ENCODE data around the gene CXXC5.

Gene CXXC5

DNA sequence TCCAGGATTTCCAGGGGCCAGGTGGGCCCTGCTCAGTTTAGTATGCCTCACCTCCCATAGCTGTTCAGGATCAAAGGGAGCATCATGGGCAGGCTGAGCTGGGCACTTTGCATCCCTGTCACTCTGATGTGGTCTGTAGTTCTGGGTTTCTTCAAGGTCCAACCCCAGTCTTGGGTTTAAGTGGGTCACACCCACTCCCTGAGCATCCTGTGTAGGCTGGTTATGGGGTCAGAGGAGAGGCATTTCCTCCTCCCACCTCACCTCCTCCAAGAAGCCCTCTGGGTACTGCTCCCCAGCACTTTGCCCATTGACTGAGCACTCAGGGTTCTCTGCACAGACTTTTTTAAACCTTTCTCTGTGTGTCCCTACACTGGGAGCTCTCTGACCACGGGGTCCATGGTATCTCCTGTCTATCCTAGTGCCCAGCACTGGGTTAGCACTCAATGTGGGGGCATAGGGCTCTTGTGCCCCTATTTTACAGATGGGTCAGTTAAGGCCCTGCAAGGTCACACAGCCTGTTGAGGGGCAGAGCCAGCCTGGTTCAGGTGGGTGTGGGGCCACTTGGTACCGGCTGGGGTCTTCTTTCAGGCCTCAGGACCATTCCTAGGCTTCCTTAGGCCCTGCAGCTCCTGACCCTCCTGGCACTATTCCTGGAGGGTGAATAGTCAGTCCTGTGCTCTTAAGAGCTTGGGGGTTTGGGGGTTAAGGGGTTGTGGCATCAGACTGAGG lies 19.0 kb downstream of the CXXC5 start:
- DNase-seq = no peak

DNA sequence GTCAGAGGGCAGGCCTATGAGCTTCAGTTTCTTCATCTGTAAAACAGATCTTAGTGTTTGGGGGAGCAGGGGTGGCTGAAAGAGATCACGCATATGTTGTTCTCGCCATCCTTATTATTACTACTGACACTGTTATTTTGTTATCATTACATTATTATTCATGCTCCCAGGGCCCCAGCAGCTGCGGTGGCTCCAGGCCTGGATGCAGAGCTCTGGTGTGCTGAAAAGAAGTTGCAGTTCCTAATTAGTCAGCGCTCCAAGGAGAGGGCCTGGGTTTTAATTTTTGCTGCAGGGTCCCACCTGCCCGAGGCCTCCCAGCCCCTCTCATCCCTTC lies 19.5 kb downstream of the CXXC5 start:
- no peak for DNase-seq

DNA sequence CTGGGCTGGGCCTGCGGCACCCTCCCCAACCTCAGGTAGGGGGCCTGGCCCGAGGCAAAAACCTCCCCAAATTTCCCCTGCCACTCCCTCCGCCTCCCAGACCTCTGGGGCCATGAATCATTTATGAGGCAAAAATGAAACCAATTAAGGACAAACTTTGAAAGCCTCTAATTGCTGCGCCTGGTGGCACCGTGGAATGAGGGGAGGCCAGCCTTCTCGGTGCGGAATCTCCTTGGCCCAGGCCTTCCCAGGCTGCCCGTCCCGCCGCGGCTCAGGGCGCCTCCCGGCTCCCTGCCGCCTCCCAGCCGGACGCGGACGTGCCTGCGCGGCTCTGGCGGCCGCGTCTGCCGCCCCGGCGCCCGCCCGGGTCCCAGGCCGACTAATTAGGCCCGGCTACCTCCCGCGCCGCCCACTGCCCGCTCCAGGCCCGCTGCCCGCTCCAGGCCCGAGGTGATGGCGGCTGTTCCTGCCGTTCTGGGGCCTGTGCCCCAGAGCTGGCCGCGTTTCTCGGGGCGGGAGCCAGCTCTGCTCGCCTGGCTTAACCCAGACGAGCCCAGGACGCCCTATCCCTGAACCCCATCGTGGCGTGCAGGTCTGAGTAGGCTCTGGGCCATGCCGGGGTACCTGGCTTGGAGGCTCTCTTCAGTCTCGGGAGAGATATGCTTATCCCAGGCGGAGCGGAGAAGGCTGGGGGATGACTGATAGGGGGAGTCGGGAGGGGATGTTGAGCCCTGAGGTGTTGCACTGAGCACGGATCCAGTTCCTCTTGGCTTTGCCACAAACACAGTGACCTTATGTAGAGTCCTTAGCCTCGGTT lies 20.1 kb downstream of the CXXC5 start:
- peak; percentile 78 for DNase-seq

DNA sequence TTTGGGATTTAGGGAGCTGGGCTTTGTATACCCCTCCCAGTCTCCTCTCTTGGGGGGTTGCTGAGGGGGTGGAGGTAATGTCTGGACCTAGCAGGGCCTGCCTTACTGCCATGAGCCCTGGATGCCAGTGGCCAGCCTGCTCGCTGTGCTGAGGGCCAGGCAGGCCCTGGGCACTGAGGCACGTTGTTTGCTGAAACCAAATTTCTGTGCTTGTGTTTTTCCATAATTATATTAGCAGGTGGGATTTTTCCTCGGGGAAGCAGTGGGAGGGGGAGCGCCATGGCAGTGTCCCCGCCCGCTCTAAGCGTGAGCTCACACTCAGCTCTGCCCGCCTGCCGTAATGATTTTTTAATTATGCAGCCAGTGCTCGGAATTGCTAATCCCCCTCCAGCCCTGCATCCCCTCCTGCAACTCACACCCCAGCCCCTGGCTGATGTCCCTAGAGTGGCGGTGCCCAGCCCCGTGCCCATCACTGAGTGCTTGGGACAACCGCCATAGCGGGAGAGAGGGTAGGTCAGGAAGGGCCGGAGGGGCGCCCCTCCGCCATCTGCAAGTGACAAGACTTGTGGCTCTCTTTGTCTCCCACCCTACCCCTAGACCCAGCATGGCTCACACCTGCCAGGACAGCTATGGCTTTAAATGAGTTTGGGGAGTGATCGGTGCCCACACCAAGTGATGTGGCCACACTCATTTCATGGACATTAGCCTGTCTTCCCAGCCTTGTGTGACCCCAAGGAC lies 20.9 kb downstream of the CXXC5 start:
- no peak for DNase-seq

DNA sequence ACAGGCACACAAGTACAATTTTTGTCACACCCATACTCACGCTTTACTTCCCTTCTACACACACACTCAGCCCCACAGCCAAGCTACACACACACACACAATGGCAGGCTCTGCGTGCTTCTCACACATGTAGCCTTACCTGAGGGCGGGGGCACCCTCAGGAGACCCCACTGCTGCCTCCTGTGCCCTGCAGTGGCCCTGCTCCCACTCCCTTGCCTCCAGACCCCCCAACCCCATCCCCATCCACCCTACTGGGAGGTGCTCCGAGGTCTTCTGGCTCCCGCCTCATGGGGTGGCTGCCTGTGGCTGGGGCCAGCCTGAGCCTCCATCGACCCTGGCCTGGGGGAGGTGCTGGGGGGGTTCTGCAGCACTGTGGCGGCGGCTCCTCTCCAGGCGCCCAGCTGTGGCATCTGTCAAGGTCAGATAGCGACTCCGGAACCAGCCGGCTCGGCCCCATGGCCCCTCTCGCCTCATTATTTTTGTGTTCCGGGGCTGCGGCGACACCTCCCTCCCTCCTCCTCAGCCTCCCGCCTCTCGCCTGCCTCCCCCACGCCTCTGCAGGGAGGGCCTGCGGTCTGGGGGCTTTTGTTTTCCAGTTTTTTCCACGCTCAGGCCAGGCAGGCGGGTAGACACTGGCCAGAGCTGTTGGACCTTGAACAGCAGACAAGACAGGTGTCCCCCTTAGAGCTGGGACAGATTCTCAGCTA lies 21.7 kb downstream of the CXXC5 start:
- DNase-seq = no peak

DNA sequence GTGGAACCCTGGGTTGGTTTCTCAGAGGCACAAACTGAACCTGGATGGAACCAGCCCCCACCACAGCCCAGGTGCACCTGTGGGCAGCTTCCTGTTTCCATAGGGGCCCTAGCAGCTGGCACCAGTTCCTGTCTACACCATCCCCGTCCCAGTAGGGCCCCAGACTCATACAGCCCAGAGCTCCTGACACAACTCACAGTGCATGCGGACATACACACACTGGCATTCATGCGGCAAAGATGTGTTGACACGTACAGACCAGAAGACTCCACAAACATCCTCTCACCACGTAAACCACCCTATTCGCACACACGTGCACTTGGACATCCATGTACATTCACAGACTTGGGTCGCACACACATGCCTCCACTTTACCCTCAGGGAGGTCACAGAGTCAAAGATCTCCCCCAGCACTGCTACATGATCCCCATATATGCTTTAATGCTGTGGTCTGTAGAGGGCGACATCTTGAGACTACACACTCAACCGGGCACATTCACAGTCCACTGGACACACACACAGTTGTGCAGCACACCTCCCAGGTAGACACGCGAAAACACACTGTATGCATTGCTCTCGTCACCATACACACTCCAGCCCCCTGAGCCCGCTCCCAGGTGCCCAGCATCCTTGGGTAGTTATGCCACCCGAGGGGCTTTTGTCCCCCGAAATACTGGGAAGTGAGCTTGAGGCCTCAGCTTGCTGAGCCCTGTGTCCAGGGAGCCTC lies 22.4 kb downstream of the CXXC5 start:
- no peak for DNase-seq

DNA sequence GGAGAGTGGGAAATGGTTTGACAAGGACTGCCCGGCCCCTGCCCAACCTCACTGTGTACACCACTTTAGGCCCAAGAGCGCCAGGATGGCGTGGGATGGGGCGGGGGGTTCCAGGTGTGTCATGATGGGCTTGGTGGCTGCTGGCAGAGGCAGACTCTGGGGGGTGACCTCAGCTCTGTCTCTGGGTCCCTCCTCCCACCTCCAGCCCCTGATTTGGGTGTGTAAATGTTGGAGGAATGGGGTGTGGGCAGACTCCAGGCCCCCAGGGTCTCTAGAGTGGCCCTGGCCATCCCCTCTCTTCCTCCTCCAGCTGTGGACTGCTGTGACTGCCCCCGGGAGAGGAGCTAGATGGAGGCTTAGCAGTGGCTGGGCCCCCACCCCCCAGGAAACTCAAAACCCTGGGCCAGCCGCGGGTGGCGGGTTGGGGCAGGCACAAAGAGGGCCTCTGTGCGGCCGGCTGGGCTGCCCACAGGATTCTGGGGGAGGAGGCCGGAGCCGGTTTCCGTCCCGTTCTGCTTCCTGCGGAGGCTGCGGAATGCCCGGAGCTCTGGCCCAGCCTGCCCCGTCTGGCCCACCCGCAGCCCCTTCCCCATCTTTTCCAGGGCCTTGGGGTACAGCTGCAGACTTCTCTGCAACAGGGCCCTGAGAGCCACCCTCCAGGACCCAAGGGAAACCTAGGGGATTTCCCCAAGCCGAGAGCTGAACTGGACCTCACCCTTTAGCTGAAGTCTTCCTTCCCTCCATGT lies 23.1 kb downstream of the CXXC5 start:
- no peak for DNase-seq

DNA sequence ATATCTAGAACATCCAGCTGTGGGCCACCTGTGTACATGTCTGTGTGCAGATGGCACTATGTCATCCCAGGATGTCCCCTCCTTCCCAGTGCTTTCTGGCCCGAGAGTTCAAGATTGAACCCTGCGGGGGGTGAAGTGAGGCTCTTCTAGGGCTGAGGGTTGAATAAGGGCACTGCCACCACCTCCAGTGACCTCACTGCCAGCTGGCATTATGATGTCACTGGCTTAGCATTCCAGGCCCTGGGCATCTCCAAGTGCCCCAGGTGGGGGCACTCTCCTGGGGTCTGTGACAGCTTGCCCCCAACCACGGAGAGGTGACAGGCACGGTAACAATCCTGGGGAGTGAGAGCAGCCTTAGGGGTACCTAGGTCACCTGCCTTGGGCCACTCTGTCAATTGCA lies 27.1 kb downstream of the CXXC5 start:
- DNase-seq = no peak

DNA sequence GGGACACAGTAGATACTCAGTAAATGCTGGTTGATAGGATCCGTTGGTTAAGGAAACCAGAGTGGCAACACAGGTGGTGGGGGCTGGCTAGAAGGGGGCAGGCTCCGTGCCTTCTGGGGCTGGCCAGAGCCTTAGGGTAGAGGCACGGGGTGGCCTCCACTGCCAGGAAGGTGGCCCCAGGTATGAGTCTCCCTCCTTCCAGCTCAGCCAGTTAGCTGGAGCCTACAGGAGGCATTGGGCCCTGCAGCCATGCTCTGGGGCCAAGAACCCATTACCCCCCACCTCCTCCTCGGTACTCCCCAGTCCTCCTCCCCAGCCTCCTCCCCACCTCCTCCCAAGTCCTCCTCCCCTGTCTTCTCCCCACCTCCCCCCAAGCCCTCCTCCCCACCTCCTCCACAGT lies 27.7 kb downstream of the CXXC5 start:
- no peak for DNase-seq

DNA sequence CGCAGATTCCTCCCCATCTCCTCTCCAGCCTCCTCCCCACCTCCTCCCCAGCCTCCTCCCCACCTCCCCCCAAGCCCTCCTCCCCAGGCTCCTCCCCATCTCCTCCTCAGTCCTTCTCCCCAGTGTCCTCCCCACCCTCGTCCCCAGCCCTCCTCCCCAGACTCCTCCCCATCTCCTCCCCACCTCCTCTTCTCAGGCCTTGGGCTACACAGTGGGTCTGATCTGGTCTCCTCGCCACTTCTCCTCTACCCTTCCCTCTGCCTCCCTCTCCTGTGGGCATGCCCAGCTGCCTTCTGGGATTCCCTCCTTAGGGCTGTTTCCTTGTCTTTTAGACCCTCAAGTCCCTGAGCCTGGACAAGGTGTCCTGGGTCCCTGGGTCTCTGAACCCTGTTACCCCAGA lies 28.3 kb downstream of the CXXC5 start:
- no peak for DNase-seq

DNA sequence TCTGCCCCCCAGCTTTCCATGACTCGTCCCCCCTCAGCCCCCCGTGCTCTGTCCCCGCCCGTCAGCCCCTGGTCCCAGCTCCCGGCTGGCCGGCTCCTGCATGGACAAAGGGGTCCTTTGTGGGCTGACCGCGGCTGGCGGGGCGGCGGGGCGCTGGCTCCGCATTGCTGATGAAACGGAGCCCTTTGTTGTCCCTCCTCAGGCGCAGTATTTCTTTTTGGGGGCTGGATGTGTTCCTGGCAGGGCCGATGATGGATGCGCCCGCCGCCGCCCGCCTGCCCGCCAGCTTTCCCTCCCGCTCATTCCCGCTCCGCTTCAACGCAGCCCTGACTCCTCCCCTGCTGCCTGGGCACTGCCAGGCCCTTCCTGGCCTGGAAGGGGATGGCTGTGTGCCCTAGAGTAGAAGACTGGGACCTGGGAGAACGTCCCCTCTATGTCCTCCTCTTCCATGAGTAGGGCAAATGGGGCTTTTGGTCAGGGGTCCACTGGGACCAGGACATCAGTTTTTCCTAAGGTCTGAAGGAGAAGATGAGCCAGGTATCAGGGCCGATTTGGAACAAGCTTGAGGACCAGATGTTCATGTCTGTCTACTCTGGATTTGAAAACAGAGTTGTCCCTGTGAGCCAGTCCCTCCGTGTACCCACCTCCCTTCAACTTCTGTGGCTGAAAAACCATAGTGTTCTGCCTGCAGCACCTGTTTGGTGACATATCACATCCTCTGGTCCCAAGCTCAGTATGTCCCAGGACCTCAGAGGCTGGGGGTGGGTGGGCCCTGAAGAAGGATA lies 29.0 kb downstream of the CXXC5 start:
- no peak for DNase-seq

DNA sequence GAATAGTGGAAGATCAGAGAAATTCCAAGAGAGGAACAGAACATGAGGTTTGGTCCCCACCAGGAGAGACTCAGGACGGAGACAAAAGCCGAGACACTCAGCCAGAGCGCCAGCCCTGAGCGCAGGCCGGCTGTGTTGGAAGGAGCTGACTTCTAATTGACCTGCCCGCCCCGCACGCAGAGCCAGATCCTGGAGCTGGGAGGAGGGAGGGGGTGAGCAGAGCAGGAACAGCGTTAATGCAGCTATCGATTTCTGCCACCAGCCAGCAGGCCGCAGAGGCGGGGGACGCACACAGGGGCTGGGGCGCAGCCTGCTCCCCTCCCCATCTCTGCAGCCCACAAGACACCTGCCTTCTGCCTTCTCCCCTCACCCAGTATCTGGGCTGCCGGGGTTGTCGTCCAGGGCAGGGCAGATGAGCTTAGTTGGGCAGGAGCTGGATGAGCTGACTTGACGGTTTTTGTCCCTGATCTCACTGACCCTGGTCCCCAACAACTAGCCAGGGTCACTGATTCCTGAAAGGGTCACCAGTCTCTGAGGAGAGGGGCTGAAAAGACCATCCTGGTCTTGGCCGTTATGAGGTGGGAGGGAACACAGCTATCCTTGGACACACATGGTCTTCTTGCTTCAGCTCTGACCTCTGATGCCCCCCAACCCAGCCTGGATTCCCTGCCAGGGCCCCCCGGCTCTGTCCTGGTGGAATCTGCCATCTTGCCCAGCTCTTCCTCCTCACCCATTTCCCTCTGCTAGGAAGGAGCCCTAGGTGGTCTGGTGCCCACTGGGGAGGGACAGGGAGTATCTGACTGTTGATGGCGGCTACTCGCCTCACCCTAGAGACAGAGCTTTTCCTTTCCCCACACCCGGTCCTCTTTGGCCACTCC lies 29.8 kb downstream of the CXXC5 start:
- DNase-seq = no peak

DNA sequence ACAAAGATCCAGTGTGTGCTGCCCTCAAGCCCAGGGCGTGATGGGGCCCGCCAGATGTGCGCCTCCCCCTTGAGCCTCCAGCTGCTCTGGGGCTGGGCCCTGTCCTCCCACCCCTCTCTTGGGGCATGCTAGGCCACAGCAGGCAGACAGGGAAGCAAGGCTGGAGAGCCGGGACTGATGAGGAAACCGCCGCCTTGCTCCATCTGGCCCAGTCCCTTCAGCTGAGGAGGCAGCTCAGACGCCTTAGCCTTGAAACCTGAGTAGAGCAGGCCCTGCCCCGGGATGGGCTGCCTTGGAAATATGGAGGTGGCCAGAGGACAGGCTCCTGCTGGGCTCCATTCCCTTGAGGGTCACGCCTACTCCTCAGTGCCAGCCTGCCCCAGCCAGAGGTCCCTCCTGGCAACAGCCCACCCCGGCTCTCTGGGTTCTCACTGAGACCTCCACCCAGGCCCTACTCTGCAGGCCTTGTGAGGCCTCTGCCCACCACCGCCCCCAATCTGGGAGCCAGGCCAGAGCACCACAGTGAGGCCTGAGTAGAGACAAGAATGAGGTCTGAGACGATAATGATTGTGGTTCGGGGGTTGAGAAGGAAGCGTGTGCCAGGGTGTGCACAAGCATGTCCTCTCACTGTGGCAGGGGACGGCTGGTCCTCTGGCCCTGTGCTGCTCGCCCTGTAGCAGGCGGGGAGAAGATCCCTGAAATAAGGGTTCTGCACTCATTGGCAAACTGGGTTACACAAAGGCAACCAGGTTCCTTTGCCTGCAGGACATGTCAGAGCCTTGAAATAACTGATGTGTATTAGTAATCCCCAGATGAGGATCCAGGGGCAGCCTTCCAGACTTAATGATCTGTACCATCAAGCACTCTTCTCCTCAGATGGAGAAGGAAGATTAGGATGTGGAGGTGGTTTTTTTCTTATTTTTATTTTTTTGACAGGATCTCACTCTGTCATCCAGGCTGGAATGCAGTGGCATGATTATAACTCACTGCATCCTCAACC lies 30.9 kb downstream of the CXXC5 start:
- no peak for DNase-seq

DNA sequence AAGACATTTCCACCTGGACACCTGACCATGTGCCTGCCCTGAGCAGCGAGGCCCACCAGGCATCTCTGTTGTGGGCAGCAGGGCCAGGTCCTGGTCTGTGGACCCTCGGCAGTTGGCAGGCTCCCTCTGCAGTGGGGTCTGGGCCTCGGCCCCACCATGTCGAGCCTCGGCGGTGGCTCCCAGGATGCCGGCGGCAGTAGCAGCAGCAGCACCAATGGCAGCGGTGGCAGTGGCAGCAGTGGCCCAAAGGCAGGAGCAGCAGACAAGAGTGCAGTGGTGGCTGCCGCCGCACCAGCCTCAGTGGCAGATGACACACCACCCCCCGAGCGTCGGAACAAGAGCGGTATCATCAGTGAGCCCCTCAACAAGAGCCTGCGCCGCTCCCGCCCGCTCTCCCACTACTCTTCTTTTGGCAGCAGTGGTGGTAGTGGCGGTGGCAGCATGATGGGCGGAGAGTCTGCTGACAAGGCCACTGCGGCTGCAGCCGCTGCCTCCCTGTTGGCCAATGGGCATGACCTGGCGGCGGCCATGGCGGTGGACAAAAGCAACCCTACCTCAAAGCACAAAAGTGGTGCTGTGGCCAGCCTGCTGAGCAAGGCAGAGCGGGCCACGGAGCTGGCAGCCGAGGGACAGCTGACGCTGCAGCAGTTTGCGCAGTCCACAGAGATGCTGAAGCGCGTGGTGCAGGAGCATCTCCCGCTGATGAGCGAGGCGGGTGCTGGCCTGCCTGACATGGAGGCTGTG lies 32.4 kb downstream of the CXXC5 start:
- DNase-seq = no peak

DNA sequence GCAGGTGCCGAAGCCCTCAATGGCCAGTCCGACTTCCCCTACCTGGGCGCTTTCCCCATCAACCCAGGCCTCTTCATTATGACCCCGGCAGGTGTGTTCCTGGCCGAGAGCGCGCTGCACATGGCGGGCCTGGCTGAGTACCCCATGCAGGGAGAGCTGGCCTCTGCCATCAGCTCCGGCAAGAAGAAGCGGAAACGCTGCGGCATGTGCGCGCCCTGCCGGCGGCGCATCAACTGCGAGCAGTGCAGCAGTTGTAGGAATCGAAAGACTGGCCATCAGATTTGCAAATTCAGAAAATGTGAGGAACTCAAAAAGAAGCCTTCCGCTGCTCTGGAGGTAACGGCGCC lies 32.9 kb downstream of the CXXC5 start:
- DNase-seq = no peak

DNA sequence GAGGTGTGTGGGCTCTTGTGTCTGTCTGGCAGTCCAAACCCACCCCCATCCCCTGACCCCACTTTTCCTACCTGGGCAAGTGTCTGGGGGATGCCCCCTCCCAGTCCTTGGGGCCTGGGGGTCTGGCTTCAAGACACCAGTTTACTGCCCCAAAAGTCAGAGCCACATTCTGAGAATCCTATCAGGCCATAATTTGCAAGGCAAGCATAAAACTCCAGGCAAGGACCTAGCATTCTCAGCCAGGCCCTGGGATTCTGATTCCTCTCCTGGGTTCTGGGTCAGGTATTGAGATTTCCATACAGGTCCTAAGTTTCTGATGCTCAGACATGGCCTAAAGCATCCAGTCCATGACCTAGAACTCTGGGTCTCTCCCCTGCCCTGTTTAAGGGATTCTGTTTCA lies 33.3 kb downstream of the CXXC5 start:
- no peak for DNase-seq

DNA sequence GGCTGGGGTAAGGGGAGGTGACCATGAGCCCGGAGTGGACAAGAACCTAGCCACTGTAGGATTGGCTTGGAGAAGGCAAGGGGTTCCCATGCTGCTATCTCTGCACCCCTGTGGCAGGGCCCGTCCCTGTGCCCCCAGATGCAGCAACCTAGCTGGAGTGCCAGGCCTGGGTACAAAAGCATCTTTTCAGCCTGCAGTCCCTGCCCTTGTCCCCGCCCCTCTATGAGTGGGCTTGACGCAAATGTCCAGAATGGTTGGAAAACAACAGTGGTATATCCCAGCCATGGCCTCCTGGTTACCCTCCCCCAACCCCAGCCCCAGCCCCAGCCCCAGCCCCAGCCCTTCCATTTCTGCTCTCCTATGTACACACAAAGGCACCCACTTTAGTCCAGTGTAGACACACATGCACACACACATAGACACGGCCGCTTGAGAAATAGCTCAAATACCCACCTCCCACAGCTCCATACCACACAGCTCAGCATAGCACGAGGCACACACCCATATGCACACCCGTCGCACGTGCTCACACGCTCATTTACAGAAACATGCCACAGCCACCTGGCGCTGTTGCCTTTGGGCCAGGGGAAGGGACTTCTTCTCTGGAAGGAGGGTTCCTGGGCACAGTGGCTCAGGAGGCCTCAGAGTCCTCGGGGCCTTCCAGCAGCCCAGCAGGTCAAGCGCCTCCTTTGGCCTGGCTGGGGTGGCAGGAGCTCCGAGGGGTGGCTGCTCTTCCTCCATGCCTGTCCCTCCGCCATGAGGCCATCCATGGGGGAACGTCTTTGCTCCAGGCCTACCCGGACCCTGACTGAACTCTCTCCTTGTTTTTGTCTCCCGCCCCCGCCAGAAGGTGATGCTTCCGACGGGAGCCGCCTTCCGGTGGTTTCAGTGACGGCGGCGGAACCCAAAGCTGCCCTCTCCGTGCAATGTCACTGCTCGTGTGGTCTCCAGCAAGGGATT lies 34.1 kb downstream of the CXXC5 start:
- no peak for DNase-seq
